ENCODE data around the gene UBALD1. TPM values are rescaled to one million over a fixed set of nuclear protein-coding genes. Genes with fewer than 3 reads are reported as not detected.

Gene UBALD1
- total RNA-seq, 1 experiment from 2014 or later, result 45.9 TPM

GRCh38 chr16:4617880-4618279, 3.2 kb upstream of the UBALD1 start:
- Histone ChIP-seq H3K4me1 (ENCODE audit: control insufficient read depth in 1 of 2, insufficient read depth in 2 of 2, low read length in 2 of 2) (peaks cover 20 to 37% of the 10 kb centered on the region in 2 experiments), H3K27me3 (ENCODE audit: insufficient read depth, low read length) (no peaks in the 10 kb centered on the region), H4K20me1 (ENCODE audit: insufficient read depth) (no peaks in the 10 kb centered on the region), H3K27ac (ENCODE audit: low read depth, low read length) (no peak overlapping the region), H2AFZ (ENCODE audit: low read depth, low read length, poor library complexity, severe bottlenecking) (no peak overlapping the region), H3K4me3 (replicated peaks in 1 of 2; ENCODE audit: low read depth in 1 of 2, low read length in 2 of 2) (no peak overlapping the region), H3K9ac (ENCODE audit: low read length) (no peak overlapping the region), H3K9me2 (ENCODE audit: insufficient read depth) (no peaks in the 10 kb centered on the region), H3K36me3 (ENCODE audit: control insufficient read depth in 1 of 2, insufficient read depth in 2 of 2, low read length in 2 of 2) (no peaks in the 10 kb centered on the region), H3K79me2 (ENCODE audit: insufficient read depth, low read length) (peaks cover 14% of the 10 kb centered on the region), H3K9me3 (ENCODE audit: control insufficient read depth in 1 of 2, insufficient read depth in 1 of 2, low read depth in 1 of 2, low read length in 2 of 2) (no peaks in the 10 kb centered on the region), H3K4me2 (ENCODE audit: low read length) (no peak overlapping the region)
- TF ChIP-seq ZBTB33 (IDR thresholded peaks at IDR 0.05; ENCODE audit: extremely low read depth, insufficient replicate concordance, low read length), result no peak
- BruUV-seq (replicated peaks), result no TSS peak
- ChIA-PET CTCF (no interaction called here), POLR2A (no interaction called here), RAD21 (ENCODE audit: low non-redundant PET in 1 of 2, low total read pairs in 2 of 2, uncharacterized antibody in 2 of 2, unreplicated experiment in 2 of 2) (no interaction called here)
- ATAC-seq (no peak), DNase-seq (ENCODE audit: low read depth, low spot score) (no peak)
- intact Hi-C loops (cut with micrococcal nuclease), result loop anchor here (5.0 to 10.0 kb wide), 2 partner anchors 193 to 339 kb away; partner anchors contain the start of genes DNAJA3 and SEC14L5

- H3K27ac ChIP-seq (ENCODE audit: low read depth, low read length), result peak overlapping the region; percentile 92
- H3K36me3 ChIP-seq (ENCODE audit: control insufficient read depth in 1 of 2, insufficient read depth in 2 of 2, low read length in 2 of 2), result no peaks in the 10 kb centered on the region
- no peaks in the 10 kb centered on the region for H3K9me3 ChIP-seq (ENCODE audit: control insufficient read depth in 1 of 2, insufficient read depth in 1 of 2, low read depth in 1 of 2, low read length in 2 of 2)
- peaks cover 29% of the 10 kb centered on the region for H3K79me2 ChIP-seq (ENCODE audit: insufficient read depth, low read length)
- H3K9me2 ChIP-seq (ENCODE audit: insufficient read depth), result no peaks in the 10 kb centered on the region
- no peaks in the 10 kb centered on the region for H3K27me3 ChIP-seq (ENCODE audit: insufficient read depth, low read length)
- ATAC-seq (peak; percentile 80), DNase-seq (ENCODE audit: low read depth, low spot score) (peak; percentile 100)
- peak overlapping the region; percentile 99 for H3K4me2 ChIP-seq (ENCODE audit: low read length)
- ChIA-PET RAD21 (ENCODE audit: low non-redundant PET in 1 of 2, low total read pairs in 2 of 2, uncharacterized antibody in 2 of 2, unreplicated experiment in 2 of 2) (interaction anchor here in 1 of 2 experiments (0.7 kb wide), 1 partner anchor 332 kb away, joined by 5 read pairs; no protein-coding TSS in a partner anchor), CTCF (interaction anchor here (0.6 to 1.5 kb wide), 9 partner anchors 8 to 362 kb away, joined by 3 to 18 read pairs (median 3); partner anchors contain the start of genes MGRN1 and SEC14L5), POLR2A (interaction anchor here (0.6 to 2.0 kb wide), 12 partner anchors 8 to 320 kb away, joined by 3 to 9 read pairs (median 4); partner anchors contain the start of genes HMOX2 and MGRN1)
- peaks cover 25 to 42% of the 10 kb centered on the region in 2 experiments for H3K4me1 ChIP-seq (ENCODE audit: control insufficient read depth in 1 of 2, insufficient read depth in 2 of 2, low read length in 2 of 2)
- intact Hi-C loops (cut with micrococcal nuclease), result loop anchor here (5.0 to 10.0 kb wide), 2 partner anchors 191 to 341 kb away; partner anchors contain the start of genes DNAJA3 and SEC14L5
- H3K9ac ChIP-seq (ENCODE audit: low read length), result peak overlapping the region; percentile 89
- no peaks in the 10 kb centered on the region for H4K20me1 ChIP-seq (ENCODE audit: insufficient read depth)
- H3K4me3 ChIP-seq (replicated peaks in 1 of 2; ENCODE audit: low read depth in 1 of 2, low read length in 2 of 2), result peak overlapping the region; percentile 79 to 80
- BruUV-seq (replicated peaks), result no TSS peak
- no peak overlapping the region for H2AFZ ChIP-seq (ENCODE audit: low read depth, low read length, poor library complexity, severe bottlenecking)
- TF ChIP-seq ZBTB33 (IDR thresholded peaks at IDR 0.05; ENCODE audit: extremely low read depth, insufficient replicate concordance, low read length) (peak; percentile 96), EGR1 (IDR thresholded peaks at IDR 0.05; ENCODE audit: low read depth) (peak; percentile 81), POLR2AphosphoS5 (IDR thresholded peaks at IDR 0.05; ENCODE audit: low read depth, low read length) (peak; percentile 62), ZFX (IDR thresholded peaks at IDR 0.05) (no peak), MAX (IDR thresholded peaks at IDR 0.05) (peak; percentile 92), SIN3A (IDR thresholded peaks at IDR 0.05; ENCODE audit: low read depth) (peak; percentile 74), SRF (IDR thresholded peaks at IDR 0.05; ENCODE audit: low read depth) (peak; percentile 100), EZH2phosphoT487 (IDR thresholded peaks at IDR 0.05; ENCODE audit: borderline replicate concordance) (no peak), JUND (IDR thresholded peaks at IDR 0.05) (no peak), TCF7L2 (IDR thresholded peaks at IDR 0.05; ENCODE audit: borderline replicate concordance, extremely low read depth, insufficient read depth, insufficient read length) (peak; percentile 83)
Measured at GRCh38 chr16:4616047-4616811, 1.5 kb upstream of the UBALD1 start.

Measured in HCT116 (cell line).